Dendritic cell treated with granulocyte-macrophage colony-stimulating factor and Interleukin-4, amounts not matched to agents 40 ng/mL and 50 ng/mL, for 4 days (primary cell): ENCODE data around the gene SLC12A8.

Source experiments
- H3K27ac Mint-ChIP-seq: one replicate; pipeline ENCODE4 v1.8.0; 2022; ENCODE audit warnings: mild to moderate bottlenecking, mixed read lengths
- H3K27me3 Mint-ChIP-seq: one replicate; pipeline ENCODE4 v1.8.0; 2022; ENCODE audit warnings: mild to moderate bottlenecking, mixed read lengths
- H3K36me3 Mint-ChIP-seq: one replicate; pipeline ENCODE4 v1.8.0; 2022; ENCODE audit warnings: low read depth, mixed read lengths
- H3K4me1 Mint-ChIP-seq: one replicate; pipeline ENCODE4 v1.8.0; 2022; ENCODE audit warnings: low read depth, mixed read lengths
- H3K4me3 Mint-ChIP-seq: one replicate; pipeline ENCODE4 v1.8.0; 2022; ENCODE audit warnings: mild to moderate bottlenecking, moderate library complexity, mixed read lengths
- H3K9me3 Mint-ChIP-seq: one replicate; pipeline ENCODE4 v1.8.0; 2022; ENCODE audit warnings: mixed read lengths
- intact Hi-C: fragments of 100-400 bp; cut with micrococcal nuclease; formaldehyde crosslinking; loops from one replicate; pipeline ENCODE4 v1.15.0; 2022

SLC12A8 gene

DNA sequence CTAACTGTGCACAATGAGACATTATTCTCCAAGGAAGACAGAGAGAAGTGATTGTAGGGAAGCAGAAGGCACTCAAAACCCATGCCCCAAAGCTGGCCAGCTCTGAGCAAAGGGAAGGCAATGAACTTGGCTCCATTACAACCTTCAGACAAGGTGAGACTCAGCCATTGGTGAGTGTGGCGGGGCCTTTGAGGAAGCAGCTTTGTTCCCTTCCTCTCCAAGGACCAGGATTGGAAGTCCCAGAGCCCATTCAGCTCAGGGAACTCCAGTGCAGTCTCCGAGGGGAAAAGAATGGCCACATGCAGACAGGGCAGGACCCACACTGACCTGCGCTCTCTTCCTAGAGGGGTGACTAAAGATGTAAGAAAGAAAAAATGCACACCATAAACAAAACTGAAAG lies 179.9 kb downstream of the SLC12A8 start:
- Mint-ChIP-seq H3K36me3 (peaks cover 23% of the 10 kb centered on the region), H3K27me3 (no peaks in the 10 kb centered on the region), H3K4me3 (no peak overlapping the region), H3K27ac (peak overlapping the region; percentile 57), H3K4me1 (peaks cover 9% of the 10 kb centered on the region), H3K9me3 (peaks cover 16% of the 10 kb centered on the region)
- intact Hi-C loops = no loop called here
